Gastroesophageal sphincter (tissue), 3 donors: ENCODE data around the gene FHOD3.
"Not testable (repeated sequence)": the region's sequence is repeated elsewhere in the genome, so short reads cannot be mapped to it uniquely, and the experiment has no call there.

Source experiments
- CTCF ChIP-seq, 4 experiments: fragments of 200-600 bp in 2 of 4; fragments of 450-650 bp in 2 of 4; sonication (generic) in 1 of 4; IDR thresholded peaks; one replicate each; pipeline ENCODE4 v1.5.1; 2017 to 2019; ENCODE audit warnings: antibody characterized with exemption in 4 of 4, mild to moderate bottlenecking in 2 of 4, moderate library complexity in 2 of 4
- POLR2A ChIP-seq, 2 donors: fragments of 450-650 bp; IDR thresholded peaks; one replicate each; pipeline ENCODE4 v1.6.1; 2017; ENCODE audit warnings: antibody characterized with exemption in 2 of 2, mild to moderate bottlenecking in 2 of 2, moderate library complexity in 1 of 2

DNA sequence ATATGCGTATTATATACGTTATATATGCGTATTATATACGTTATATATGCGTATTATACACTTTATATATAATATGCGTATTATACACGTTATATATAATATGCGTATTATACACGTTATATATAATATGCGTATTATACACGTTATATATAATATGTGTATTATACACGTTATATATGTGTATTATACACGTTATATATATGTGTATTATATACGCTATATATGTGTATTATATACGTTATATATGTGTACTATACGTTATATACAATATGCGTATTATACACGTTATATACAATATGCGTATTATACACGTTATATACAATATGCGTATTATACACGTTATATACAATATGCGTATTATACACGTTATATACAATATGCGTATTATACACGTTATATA is 465.5 kb downstream of the FHOD3 start:
- not testable (repeated sequence) for TF ChIP-seq POLR2A, CTCF (IDR thresholded peaks at IDR 0.05)
